Loucy (cell line): ENCODE results near the gene BOLA2B.

Source experiments
- CTCF ChIP-seq: fragments of 200-600 bp; sonication (generic); conservative IDR thresholded peaks from 2 replicates; pipeline ENCODE4 v1.5.1; 2014; ENCODE audit warnings: mild to moderate bottlenecking, antibody characterized with exemption, low read length
- EZH2phosphoT487 ChIP-seq: fragments of 200-600 bp; IDR thresholded peaks from 2 replicates; pipeline ENCODE4 v1.6.1; 2018; ENCODE audit warnings: antibody characterized with exemption, mild to moderate bottlenecking, moderate library complexity, borderline replicate concordance

GRCh38 chr16:30187971-30188561, 5.4 kb downstream of the BOLA2B start:
- TF ChIP-seq CTCF (no peak), EZH2phosphoT487 (no peak)
